OCI-LY1 (cell line): ENCODE results near the gene TBC1D14.

Experiments
- H2AFZ ChIP-seq: fragments of 200-600 bp; sonication (generic), shearing (Covaris generic); 2 replicates; pipeline ENCODE4 v1.6.0; 2014; ENCODE audit warnings: antibody characterized with exemption, mild to moderate bottlenecking, low read length
- H3F3A ChIP-seq: fragments of 200-600 bp; sonication (generic), shearing (Covaris generic); 2 replicates; pipeline ENCODE4 v1.6.0; 2014; ENCODE audit warnings: mild to moderate bottlenecking, antibody characterized with exemption, low read length, moderate library complexity; ENCODE audit not compliant: insufficient read depth
- H3K27ac ChIP-seq: fragments of 200-600 bp; sonication (generic); 2 replicates; pipeline ENCODE4 v1.5.1; 2014; ENCODE audit warnings: low read length, mixed run types, mild to moderate bottlenecking, low read depth; ENCODE audit not compliant: poor library complexity, severe bottlenecking
- H3K27me3 ChIP-seq: fragments of 200-600 bp; sonication (generic); 2 replicates; pipeline ENCODE4 v1.6.0; 2014; ENCODE audit warnings: antibody characterized with exemption, mild to moderate bottlenecking, low read length, moderate library complexity; ENCODE audit not compliant: insufficient read depth
- H3K36me3 ChIP-seq: fragments of 200-600 bp; sonication (generic); 2 replicates; pipeline ENCODE4 v1.6.1; 2014; ENCODE audit warnings: mild to moderate bottlenecking, antibody characterized with exemption, low read length, moderate library complexity, mixed read lengths; ENCODE audit not compliant: insufficient read depth
- H3K4me1 ChIP-seq: fragments of 200-600 bp; sonication (generic); 2 replicates; pipeline ENCODE4 v1.5.1; 2014; ENCODE audit warnings: mild to moderate bottlenecking, low read length, moderate library complexity; ENCODE audit not compliant: insufficient read depth, severe bottlenecking
- H3K4me2 ChIP-seq: fragments of 200-600 bp; sonication (generic), shearing (Covaris generic); 2 replicates; pipeline ENCODE4 v1.6.1; 2014; ENCODE audit warnings: low read length
- H3K4me3 ChIP-seq: fragments of 200-600 bp; sonication (generic); 2 replicates; pipeline ENCODE4 v1.5.1; 2014; ENCODE audit warnings: low read length, low read depth, mild to moderate bottlenecking, mixed read lengths; ENCODE audit not compliant: poor library complexity, severe bottlenecking
- H3K79me2 ChIP-seq: fragments of 200-600 bp; shearing (Covaris generic); 2 replicates; pipeline ENCODE4 v1.6.1; 2016; ENCODE audit warnings: mixed run types, low read length, mixed read lengths; ENCODE audit not compliant: insufficient read depth
- H3K9ac ChIP-seq: fragments of 200-600 bp; sonication (generic), shearing (Covaris generic); 2 replicates; pipeline ENCODE4 v1.6.1; 2014; ENCODE audit warnings: mild to moderate bottlenecking, low read length, mixed read lengths
- H3K9me2 ChIP-seq: fragments of 200-600 bp; sonication (generic), shearing (Covaris generic); 2 replicates; pipeline ENCODE4 v1.6.1; 2014; ENCODE audit warnings: low read depth, mild to moderate bottlenecking, low read length, mixed read lengths
- H3K9me3 ChIP-seq: fragments of 200-600 bp; shearing (Covaris generic); 2 replicates; pipeline ENCODE4 v1.6.1; 2014; ENCODE audit warnings: low read length, mixed read lengths
- H4K20me1 ChIP-seq: fragments of 200-600 bp; sonication (generic), shearing (Covaris generic); 2 replicates; pipeline ENCODE4 v1.6.0; 2016; ENCODE audit warnings: mild to moderate bottlenecking, low read length; ENCODE audit not compliant: insufficient read depth
- CTCF ChIP-seq: fragments of 200-600 bp; sonication (generic), shearing (Covaris generic); IDR thresholded peaks from 2 replicates; pipeline ENCODE4 v1.5.1; 2017; ENCODE audit warnings: mild to moderate bottlenecking, antibody characterized with exemption, low read length, moderate library complexity, mixed read lengths
- EZH2 ChIP-seq: fragments of 200-600 bp; sonication (generic), shearing (Covaris generic); IDR thresholded peaks from 2 replicates; pipeline ENCODE4 v1.8.0; 2017; ENCODE audit warnings: borderline replicate concordance, mixed run types, mild to moderate bottlenecking, antibody characterized with exemption, low read length, moderate library complexity, mixed read lengths

TBC1D14 gene

GRCh38 chr4:6894086-6894478 lies 15.5 kb upstream of the TBC1D14 start:
- no peaks in the 10 kb centered on the region for H4K20me1 ChIP-seq
- no peaks in the 10 kb centered on the region for H3F3A ChIP-seq
- H3K27me3 ChIP-seq: no peaks in the 10 kb centered on the region
- H2AFZ ChIP-seq: no peak overlapping the region
- H3K79me2 ChIP-seq: no peaks in the 10 kb centered on the region
- no peak overlapping the region for H3K4me3 ChIP-seq
- H3K9ac ChIP-seq: no peak overlapping the region
- H3K9me3 ChIP-seq: no peaks in the 10 kb centered on the region
- no peaks in the 10 kb centered on the region for H3K9me2 ChIP-seq
- H3K27ac ChIP-seq: no peak overlapping the region
- TF ChIP-seq EZH2 (no peak), CTCF (no peak)
- H3K4me2 ChIP-seq: no peak overlapping the region
- no peaks in the 10 kb centered on the region for H3K36me3 ChIP-seq
- no peaks in the 10 kb centered on the region for H3K4me1 ChIP-seq

- no peaks in the 10 kb centered on the region for H3K79me2 ChIP-seq
- H3K4me1 ChIP-seq: no peaks in the 10 kb centered on the region
- no peaks in the 10 kb centered on the region for H3K9me2 ChIP-seq
- no peak overlapping the region for H3K4me2 ChIP-seq
- TF ChIP-seq EZH2: no peak
- TF ChIP-seq CTCF: no peak
- H3K36me3 ChIP-seq: no peaks in the 10 kb centered on the region
- H3K9ac ChIP-seq: no peak overlapping the region
- H3K4me3 ChIP-seq: no peak overlapping the region
- H3K27me3 ChIP-seq: no peaks in the 10 kb centered on the region
- H3K9me3 ChIP-seq: no peaks in the 10 kb centered on the region
- H4K20me1 ChIP-seq: no peaks in the 10 kb centered on the region
- H3F3A ChIP-seq: no peaks in the 10 kb centered on the region
- H2AFZ ChIP-seq: no peak overlapping the region
- no peak overlapping the region for H3K27ac ChIP-seq
Observed at GRCh38 chr4:6894528-6895498, 14.8 kb upstream of the TBC1D14 start.

- TF ChIP-seq EZH2 (no peak), CTCF (no peak)
- Histone ChIP-seq H3K4me1 (no peaks in the 10 kb centered on the region), H3K9ac (no peak overlapping the region), H3K27me3 (no peaks in the 10 kb centered on the region), H2AFZ (no peak overlapping the region), H3K79me2 (no peaks in the 10 kb centered on the region), H3K4me3 (no peak overlapping the region), H3K4me2 (no peak overlapping the region), H4K20me1 (no peaks in the 10 kb centered on the region), H3K27ac (no peak overlapping the region), H3K9me3 (no peaks in the 10 kb centered on the region), H3F3A (no peaks in the 10 kb centered on the region), H3K9me2 (no peaks in the 10 kb centered on the region), H3K36me3 (no peaks in the 10 kb centered on the region)
Observed at GRCh38 chr4:6896035-6896434, 13.6 kb upstream of the TBC1D14 start.
